ENCODE results near the gene SPECC1L. TPM values are rescaled to one million over a fixed set of nuclear protein-coding genes. Genes with fewer than 3 reads are reported as not detected.

SPECC1L gene
- total and polyA plus RNA-seq, 10 of the 15 experiments (the other 5 are each of a cell fraction or from before 2014, with no cell fraction given): 1.9 to 40.6 (median 19.1) TPM

- CTCF ChIA-PET: no interaction called here
- 95% methylated on average over 1 of the region's 1 CpG for WGBS (ENCODE audit: insufficient coverage, insufficient replicate concordance, low lambda C conversion rate, missing lambda C conversion rate)
- no peak overlapping the region for H3K4me2 ChIP-seq (ENCODE audit: control insufficient read depth, insufficient read depth)
- intact Hi-C loops (cut with micrococcal nuclease; ENCODE audit: unreplicated experiment): no loop called here
- POLR2A ChIA-PET: interaction anchor here (0.5 kb wide), 1 partner anchor 141 kb away, joined by 4 read pairs; no protein-coding TSS in a partner anchor
- in situ Hi-C loops (cut with MboI): no loop called here
- H4K20me1 ChIP-seq (ENCODE audit: control insufficient read depth, insufficient read depth): no peaks in the 10 kb centered on the region
- H2AFZ ChIP-seq (ENCODE audit: control insufficient read depth, low read depth, low read length): no peak overlapping the region
- RAD21 ChIA-PET (ENCODE audit: unreplicated experiment): no interaction called here
- no peak overlapping the region for H3K27ac ChIP-seq (ENCODE audit: control insufficient read depth, insufficient read depth)
- H3K36me3 ChIP-seq (ENCODE audit: control insufficient read depth in 2 of 2, insufficient read depth in 2 of 2, low read length in 1 of 2): no peaks in the 10 kb centered on the region
- peaks cover 3% of the 10 kb centered on the region; the same call in 1 of the 3 replicates for H3K9me3 ChIP-seq (replicated peaks; ENCODE audit: control insufficient read depth, insufficient read depth, low read length)
- no TSS peak for BruUV-seq (replicated peaks)
- H3K4me3 ChIP-seq: no peak overlapping the region
- no peaks in the 10 kb centered on the region; a peak in 1 of 4 replicates for H3K27me3 ChIP-seq (replicated peaks in 1 of 2; ENCODE audit: control insufficient read depth in 2 of 2, insufficient read depth in 2 of 2, low read length in 1 of 2)
- H3K9ac ChIP-seq (ENCODE audit: control insufficient read depth, insufficient read depth, low read length): no peak overlapping the region
- no peaks in the 10 kb centered on the region for H3K79me2 ChIP-seq (ENCODE audit: control insufficient read depth, insufficient read depth, low read length)
- H3K4me1 ChIP-seq (ENCODE audit: control insufficient read depth, insufficient read depth, low read length): no peaks in the 10 kb centered on the region
- ATAC-seq: no peak
- no peak for DNase-seq (ENCODE audit: low read depth, low spot score)
- SMC1A ChIA-PET (ENCODE audit: uncharacterized antibody, unreplicated experiment): no interaction called here
- FAIRE-seq: no peak
- TF ChIP-seq ELK1 (IDR thresholded peaks at IDR 0.05; ENCODE audit: low read depth, low read length): no peak
- TF ChIP-seq FOXM1 (IDR thresholded peaks at IDR 0.05; ENCODE audit: low read depth, low read length): no peak
- no peak for TF ChIP-seq EP300 (IDR thresholded peaks at IDR 0.05; ENCODE audit: borderline replicate concordance in 1 of 2, control insufficient read depth in 1 of 2, low read depth in 2 of 2, low read length in 2 of 2)
- TF ChIP-seq ZNF687 (IDR thresholded peaks at IDR 0.05): no peak
- no peak for TF ChIP-seq ZNF207 (IDR thresholded peaks at IDR 0.05; ENCODE audit: borderline replicate concordance)
- no peak for TF ChIP-seq DPF2 (IDR thresholded peaks at IDR 0.05)
- no peak for TF ChIP-seq LARP7 (IDR thresholded peaks at IDR 0.05)
- no peak for TF ChIP-seq MYC (IDR thresholded peaks at IDR 0.05; ENCODE audit: insufficient read depth, insufficient read length, insufficient replicate concordance, low read length, severe bottlenecking)
- no peak for TF ChIP-seq RUNX3 (IDR thresholded peaks at IDR 0.05; ENCODE audit: low read length)
- TF ChIP-seq KDM1A (IDR thresholded peaks at IDR 0.05; ENCODE audit: borderline replicate concordance): no peak
- no peak for TF ChIP-seq SREBF1 (IDR thresholded peaks at IDR 0.05; ENCODE audit: low read length)
- TF ChIP-seq CUX1 (IDR thresholded peaks at IDR 0.05; ENCODE audit: insufficient replicate concordance, low read depth, low read length): no peak
- TF ChIP-seq ZZZ3 (IDR thresholded peaks at IDR 0.05; ENCODE audit: control insufficient read depth, insufficient read length, low read depth): no peak
- TF ChIP-seq MAX (IDR thresholded peaks at IDR 0.05; ENCODE audit: low read depth, low read length): no peak
Observed at GRCh38 chr22:24224468-24224867, 46.2 kb upstream of the SPECC1L start.
